AG04449 (cell line): ENCODE measurements around the gene CCDC6.

Source experiments
- CTCF ChIA-PET: fragments of 350-600 bp; formaldehyde crosslinking; extraction: SDS; loops from one replicate; lab custom pipeline; 2021; ENCODE audit warnings: antibody characterized with exemption; lab: Yijun Ruan, JAX
- POLR2A ChIA-PET: fragments of 400-600, 350-600 bp; formaldehyde crosslinking; extraction: SDS; loops from one replicate; lab custom pipeline; 2020; ENCODE audit warnings: antibody characterized with exemption, inconsistent platforms; lab: Yijun Ruan, JAX
- DNase-seq: peaks from one replicate; pipeline ENCODE4 v3.0.0-alpha.2; 2010; ENCODE audit warnings: low read depth, low spot score
- H3K4me3 ChIP-seq: 2 replicates; pipeline ENCODE4 v1.5.1; 2011; ENCODE audit warnings: low read depth, mild to moderate bottlenecking, control low read depth, low read length
- TF ChIP-seq, protein P1 (sequence below): IDR thresholded peaks from one replicate; pipeline ENCODE4 v1.5.1; 2011; ENCODE audit warnings: mild to moderate bottlenecking, moderate library complexity, low read length, control low read depth, inconsistent platforms; ENCODE audit not compliant: insufficient read depth; ENCODE audit errors: missing control alignments

The CCDC6 gene

DNA sequence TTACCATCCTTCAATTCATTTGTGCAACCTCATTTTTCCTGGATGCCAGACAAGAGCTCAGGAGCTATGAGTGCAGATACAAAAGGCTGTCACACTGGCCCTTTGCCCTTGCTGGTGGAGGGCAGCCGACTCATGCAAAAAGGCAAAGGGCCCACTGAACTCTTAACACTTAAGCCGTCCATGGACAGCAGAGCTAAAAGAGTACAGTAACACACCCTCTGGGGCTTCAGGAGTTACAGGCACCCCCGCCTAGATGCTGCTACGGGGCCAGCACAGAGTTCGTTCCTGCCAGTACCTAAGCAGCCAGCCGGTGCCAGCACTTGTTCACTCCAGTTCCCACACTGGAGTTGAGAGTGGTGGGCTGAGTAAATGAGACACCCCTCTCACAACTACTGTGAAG, 83.2 kb downstream of the CCDC6 start:
- TF ChIP-seq, protein P1, sequence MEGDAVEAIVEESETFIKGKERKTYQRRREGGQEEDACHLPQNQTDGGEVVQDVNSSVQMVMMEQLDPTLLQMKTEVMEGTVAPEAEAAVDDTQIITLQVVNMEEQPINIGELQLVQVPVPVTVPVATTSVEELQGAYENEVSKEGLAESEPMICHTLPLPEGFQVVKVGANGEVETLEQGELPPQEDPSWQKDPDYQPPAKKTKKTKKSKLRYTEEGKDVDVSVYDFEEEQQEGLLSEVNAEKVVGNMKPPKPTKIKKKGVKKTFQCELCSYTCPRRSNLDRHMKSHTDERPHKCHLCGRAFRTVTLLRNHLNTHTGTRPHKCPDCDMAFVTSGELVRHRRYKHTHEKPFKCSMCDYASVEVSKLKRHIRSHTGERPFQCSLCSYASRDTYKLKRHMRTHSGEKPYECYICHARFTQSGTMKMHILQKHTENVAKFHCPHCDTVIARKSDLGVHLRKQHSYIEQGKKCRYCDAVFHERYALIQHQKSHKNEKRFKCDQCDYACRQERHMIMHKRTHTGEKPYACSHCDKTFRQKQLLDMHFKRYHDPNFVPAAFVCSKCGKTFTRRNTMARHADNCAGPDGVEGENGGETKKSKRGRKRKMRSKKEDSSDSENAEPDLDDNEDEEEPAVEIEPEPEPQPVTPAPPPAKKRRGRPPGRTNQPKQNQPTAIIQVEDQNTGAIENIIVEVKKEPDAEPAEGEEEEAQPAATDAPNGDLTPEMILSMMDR, result no peak
- H3K4me3 ChIP-seq, result no peak overlapping the region
- POLR2A ChIA-PET, result no interaction called here
- CTCF ChIA-PET, result interaction anchor here (0.9 to 1.4 kb wide), 3 partner anchors 10 to 14 kb away, joined by 3 to 8 read pairs (median 3); no protein-coding TSS in a partner anchor
- DNase-seq, result no peak

DNA sequence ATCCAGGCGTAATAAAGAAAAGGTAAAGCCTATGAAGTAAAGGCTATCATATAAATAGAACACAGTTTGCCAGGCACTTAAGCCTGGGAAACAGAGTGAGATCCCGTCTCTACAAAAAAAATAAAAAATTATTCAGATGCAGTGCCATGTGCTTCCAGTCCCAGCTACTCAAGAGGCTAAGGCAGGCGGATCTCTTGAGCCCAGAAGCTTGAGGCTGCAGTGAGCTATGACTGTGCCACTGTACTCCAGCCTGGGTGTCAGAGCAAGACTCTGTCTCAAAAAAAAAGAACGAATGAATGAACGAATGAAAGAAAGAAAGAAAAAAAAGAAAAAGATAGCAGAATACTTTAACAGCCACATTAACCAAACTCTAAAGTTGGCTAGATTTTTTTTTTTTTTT, 85.9 kb downstream of the CCDC6 start:
- H3K4me3 ChIP-seq, result no peak overlapping the region
- ChIA-PET CTCF (interaction anchor here (2.1 kb wide), 1 partner anchor 11 kb away, joined by 6 read pairs; no protein-coding TSS in a partner anchor), POLR2A (no interaction called here)
- TF ChIP-seq, protein P1, result no peak
- no peak for DNase-seq

DNA sequence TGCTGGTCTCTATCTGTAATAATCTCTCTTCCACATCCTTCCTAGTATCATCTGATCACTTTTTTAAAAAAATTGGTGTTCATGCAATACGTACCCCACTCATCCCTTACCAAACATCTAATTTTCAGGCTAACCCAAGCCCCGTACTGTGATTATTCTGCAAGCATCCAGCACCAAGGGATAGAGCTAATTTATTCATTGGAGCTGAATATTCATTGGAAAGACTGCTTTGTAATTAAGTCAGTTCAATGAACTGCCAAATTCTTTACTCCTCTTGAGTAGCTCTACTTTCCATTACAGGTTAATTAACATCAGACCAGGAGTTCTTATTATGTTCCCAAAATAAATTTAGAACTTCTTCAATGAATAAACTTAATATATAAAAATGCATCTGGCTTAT, 86.7 kb downstream of the CCDC6 start:
- H3K4me3 ChIP-seq, result no peak overlapping the region
- TF ChIP-seq, protein P1, result no peak
- POLR2A ChIA-PET, result no interaction called here
- CTCF ChIA-PET, result interaction anchor here (0.9 to 2.1 kb wide), 3 partner anchors 10 to 26 kb away, joined by 3 to 6 read pairs (median 6); no protein-coding TSS in a partner anchor
- DNase-seq, result no peak

DNA sequence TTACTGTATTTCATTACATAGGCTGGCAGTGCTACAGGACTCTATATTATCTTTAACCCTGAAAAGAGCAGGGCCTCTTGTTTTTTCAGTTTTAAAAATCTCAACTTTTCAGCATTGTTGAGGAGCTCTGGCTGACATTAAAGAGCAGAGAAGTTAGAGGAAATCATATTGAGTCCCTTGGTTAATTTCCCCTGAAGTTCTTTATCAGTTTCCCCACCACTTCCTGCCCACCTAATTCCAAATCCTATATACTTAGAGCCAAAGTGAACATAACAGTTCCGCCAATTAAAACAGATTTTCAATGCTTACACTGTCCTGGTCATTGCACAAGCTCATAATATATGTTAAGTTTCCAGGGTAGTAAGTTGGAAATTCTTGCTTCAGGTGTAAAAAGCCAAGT, 87.1 kb downstream of the CCDC6 start:
- DNase-seq, result no peak
- TF ChIP-seq, protein P1, result no peak
- ChIA-PET CTCF (interaction anchor here (0.9 to 2.1 kb wide), 3 partner anchors 9 to 26 kb away, joined by 3 to 6 read pairs (median 6); no protein-coding TSS in a partner anchor), POLR2A (no interaction called here)
- no peak overlapping the region for H3K4me3 ChIP-seq

DNA sequence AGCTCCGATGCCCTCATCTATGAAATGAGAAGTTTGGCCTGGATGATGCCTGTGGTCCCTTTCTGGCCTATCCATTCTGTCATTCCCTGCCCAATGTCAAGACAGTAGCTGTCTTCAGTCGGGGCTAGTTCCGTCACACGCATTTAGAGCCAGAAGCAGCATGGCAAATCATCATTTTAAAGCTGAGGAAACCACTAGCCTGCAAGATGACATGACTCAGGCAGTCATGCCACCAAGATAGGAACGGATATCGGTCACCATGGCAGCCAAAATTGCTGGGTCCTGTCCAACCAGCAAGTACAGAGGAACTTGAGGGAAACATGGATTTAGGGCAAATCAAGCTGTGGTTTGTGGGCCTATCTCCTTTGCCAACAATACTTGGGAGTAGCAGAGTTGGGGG, 88.6 kb downstream of the CCDC6 start:
- DNase-seq, result no peak
- POLR2A ChIA-PET, result no interaction called here
- TF ChIP-seq, protein P1, result no peak

DNA sequence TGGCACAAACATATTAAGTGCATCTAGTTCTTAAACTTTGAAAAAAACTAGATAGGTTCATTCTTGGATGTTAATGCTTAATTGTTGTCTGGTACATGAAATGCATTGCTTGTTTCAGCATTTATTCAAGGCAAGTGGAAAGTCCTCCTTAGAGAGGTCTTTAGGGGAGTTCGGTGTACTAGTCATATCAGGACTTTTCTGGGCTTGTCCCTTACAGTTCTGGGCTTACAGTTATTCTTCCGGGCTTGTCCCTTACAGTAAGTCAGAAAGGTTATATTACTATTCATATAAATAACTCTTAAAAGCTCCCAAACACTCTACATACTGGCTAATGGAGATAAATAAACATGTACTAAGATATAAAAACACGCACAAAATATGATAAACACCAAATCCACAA, 91.5 kb downstream of the CCDC6 start:
- no peak overlapping the region for H3K4me3 ChIP-seq
- DNase-seq, result no peak
- ChIA-PET POLR2A (no interaction called here), CTCF (no interaction called here)
- TF ChIP-seq, protein P1, result no peak

More for the DNA sequence above, 88.6 kb downstream of the CCDC6 start:
- CTCF ChIA-PET, result interaction anchor here (1.0 to 1.1 kb wide), 2 partner anchors 14 to 88 kb away, joined by 3 read pairs; partner anchors contain the start of gene CCDC6
- H3K4me3 ChIP-seq, result no peak overlapping the region
